Trophoblast cell (in vitro differentiated cells and primary cell): ENCODE measurements around the gene LINGO4.

Experiments used
- DNase-seq, 2 donors: peaks; one replicate each; pipeline ENCODE4 v3.0.0-alpha.2; 2016
- H2AFZ ChIP-seq: 2 replicates; pipeline ENCODE4 v1.6.1; 2013; ENCODE audit warnings: low read length, moderate library complexity, mild to moderate bottlenecking; ENCODE audit not compliant: insufficient read depth, poor library complexity
- H2AK5ac ChIP-seq: 2 replicates; pipeline ENCODE4 v1.6.1; 2013; ENCODE audit warnings: mild to moderate bottlenecking, low read length
- H2BK120ac ChIP-seq: 2 replicates; pipeline ENCODE4 v1.6.1; 2013; ENCODE audit warnings: low read length, mild to moderate bottlenecking, moderate library complexity; ENCODE audit not compliant: insufficient read depth, poor library complexity
- H2BK12ac ChIP-seq: 2 replicates; pipeline ENCODE4 v1.6.1; 2013; ENCODE audit warnings: mild to moderate bottlenecking, low read length, moderate library complexity
- H2BK5ac ChIP-seq: 2 replicates; pipeline ENCODE4 v1.6.1; 2013; ENCODE audit warnings: low read length, low read depth, moderate library complexity, mild to moderate bottlenecking; ENCODE audit not compliant: poor library complexity
- H3K14ac ChIP-seq: 2 replicates; pipeline ENCODE4 v1.6.1; 2013; ENCODE audit warnings: mild to moderate bottlenecking, low read length
- H3K18ac ChIP-seq: 2 replicates; pipeline ENCODE4 v1.6.1; 2013; ENCODE audit warnings: mild to moderate bottlenecking, low read length
- H3K23ac ChIP-seq: 2 replicates; pipeline ENCODE4 v1.6.1; 2013; ENCODE audit warnings: low read length
- H3K27ac ChIP-seq: 2 replicates; pipeline ENCODE4 v1.5.1; 2013; ENCODE audit warnings: low read depth, mild to moderate bottlenecking, inconsistent platforms, low read length, moderate library complexity
- H3K27me3 ChIP-seq: 2 replicates; pipeline ENCODE4 v1.6.1; 2013; ENCODE audit warnings: inconsistent platforms, mild to moderate bottlenecking, low read length, moderate library complexity; ENCODE audit not compliant: insufficient read depth
- H3K36me3 ChIP-seq, 2 experiments: 1 replicate in 1 of 2; 2 replicates in 1 of 2; pipeline ENCODE4 v1.6.1; 2013; ENCODE audit warnings: low read length in 2 of 2, mild to moderate bottlenecking in 2 of 2, moderate library complexity in 1 of 2; ENCODE audit not compliant: insufficient read depth in 2 of 2, control insufficient read depth in 1 of 2
- H3K4ac ChIP-seq: 2 replicates; pipeline ENCODE4 v1.6.1; 2013; ENCODE audit warnings: low read depth, mild to moderate bottlenecking, low read length, moderate library complexity
- H3K4me1 ChIP-seq, 2 experiments: 1 replicate in 1 of 2; 2 replicates in 1 of 2; pipeline ENCODE4 v1.6.1; 2013; ENCODE audit warnings: low read length in 2 of 2, mild to moderate bottlenecking in 2 of 2, moderate library complexity in 1 of 2; ENCODE audit not compliant: insufficient read depth in 2 of 2, control insufficient read depth in 1 of 2
- H3K4me2 ChIP-seq: 2 replicates; pipeline ENCODE4 v1.6.1; 2013; ENCODE audit warnings: inconsistent platforms, mild to moderate bottlenecking, low read length, moderate library complexity
- H3K4me3 ChIP-seq: 2 replicates; pipeline ENCODE4 v1.5.1; 2013; ENCODE audit warnings: mild to moderate bottlenecking, low read depth, low read length, inconsistent platforms
- H3K79me1 ChIP-seq: one replicate; pipeline ENCODE4 v1.6.1; 2013; ENCODE audit warnings: low read length
- H3K79me2 ChIP-seq: 2 replicates; pipeline ENCODE4 v1.6.1; 2013; ENCODE audit warnings: low read length, mild to moderate bottlenecking; ENCODE audit not compliant: control insufficient read depth, insufficient read depth, poor library complexity
- H3K9ac ChIP-seq: 2 replicates; pipeline ENCODE4 v1.6.1; 2013; ENCODE audit warnings: mild to moderate bottlenecking, low read length
- H3K9me3 ChIP-seq: 2 replicates; pipeline ENCODE4 v1.6.1; 2013; ENCODE audit warnings: low read depth, mild to moderate bottlenecking, control low read depth, inconsistent platforms, low read length; ENCODE audit not compliant: insufficient read depth
- H4K12ac ChIP-seq: 2 replicates; pipeline ENCODE4 v1.6.1; 2013; ENCODE audit warnings: low read depth, mild to moderate bottlenecking, low read length, moderate library complexity
- H4K8ac ChIP-seq: 2 replicates; pipeline ENCODE4 v1.6.1; 2013; ENCODE audit warnings: low read depth, mild to moderate bottlenecking, low read length, moderate library complexity
- H4K91ac ChIP-seq: one replicate; pipeline ENCODE4 v1.6.1; 2013; ENCODE audit warnings: low read depth, mild to moderate bottlenecking, low read length, moderate library complexity
- WGBS: extraction: QIAGEN DNeasy Blood & Tissue Kit; methylation state at CpG from one replicate; pipeline ENCODE4 v1.1.7; 2013; ENCODE audit warnings: missing lambda C conversion rate; ENCODE audit not compliant: insufficient read length, insufficient coverage; ENCODE audit errors: extremely low coverage; 5-methylcytosine and 5-hydroxymethylcytosine counted together

The LINGO4 gene

GRCh38 chr1:151820940-151821339 is 15.7 kb upstream of the LINGO4 start:
- Histone ChIP-seq H3K27me3 (no peaks in the 10 kb centered on the region), H3K9me3 (no peaks in the 10 kb centered on the region), H3K79me1 (no peaks in the 10 kb centered on the region), H3K4me3 (no peak overlapping the region), H3K18ac (no peak overlapping the region), H3K14ac (no peak overlapping the region), H2BK12ac (no peak overlapping the region), H3K4me2 (no peak overlapping the region), H4K91ac (no peak overlapping the region), H2AFZ (no peak overlapping the region), H3K9ac (no peak overlapping the region), H3K4ac (no peak overlapping the region), H3K79me2 (no peaks in the 10 kb centered on the region), H2BK120ac (no peak overlapping the region), H4K8ac (no peak overlapping the region), H2AK5ac (no peak overlapping the region), H4K12ac (no peak overlapping the region), H3K27ac (no peak overlapping the region), H3K23ac (no peak overlapping the region), H3K4me1 (peaks cover 4 to 5% of the 10 kb centered on the region in 2 experiments), H2BK5ac (no peak overlapping the region), H3K36me3 (no peaks in the 10 kb centered on the region)
- DNase-seq = no peak
- no CpG with 5 or more reads among the region's 2 CpGs for WGBS

DNA sequence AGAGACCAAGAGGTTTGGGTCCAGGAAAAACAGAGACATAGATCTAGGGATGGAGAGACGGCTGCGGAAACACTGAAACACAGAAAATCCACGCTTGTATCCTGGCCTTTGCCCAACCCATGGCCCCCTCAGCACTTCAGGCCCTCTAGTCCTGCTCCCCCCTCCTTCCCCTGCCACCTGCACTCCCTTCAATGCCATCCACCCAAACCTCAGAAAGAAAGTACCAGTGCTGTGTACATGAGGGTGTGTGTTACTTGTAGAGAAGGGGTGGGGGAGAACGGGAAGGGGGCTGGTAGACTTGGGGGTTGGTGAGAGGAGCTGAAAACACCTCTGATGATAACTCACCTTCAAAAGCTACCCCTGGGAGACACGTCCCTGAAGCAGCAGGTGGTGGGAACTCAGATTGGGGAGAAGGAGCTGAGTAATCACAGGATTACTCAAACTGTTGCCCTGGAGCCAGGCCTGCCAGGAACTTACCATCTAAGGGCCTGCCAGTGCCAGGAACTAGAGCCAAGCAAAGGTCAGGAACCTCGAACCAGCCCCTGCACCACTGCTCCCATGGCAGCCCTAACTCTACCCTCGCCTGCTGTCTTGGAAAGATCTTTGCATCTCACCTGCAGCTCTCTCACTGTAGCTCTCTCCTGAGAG is 14.9 kb upstream of the LINGO4 start:
- Histone ChIP-seq H2AFZ (no peak overlapping the region), H3K18ac (no peak overlapping the region), H3K4me2 (no peak overlapping the region), H2BK120ac (no peak overlapping the region), H3K9me3 (no peaks in the 10 kb centered on the region), H3K79me2 (no peaks in the 10 kb centered on the region), H3K4me3 (no peak overlapping the region), H4K8ac (no peak overlapping the region), H3K14ac (no peak overlapping the region), H3K27me3 (no peaks in the 10 kb centered on the region), H2BK12ac (no peak overlapping the region), H3K36me3 (no peaks in the 10 kb centered on the region), H3K27ac (no peak overlapping the region), H3K79me1 (no peaks in the 10 kb centered on the region), H4K12ac (no peak overlapping the region), H2AK5ac (no peak overlapping the region), H3K4me1 (peaks cover 4 to 5% of the 10 kb centered on the region in 2 experiments), H4K91ac (no peak overlapping the region), H3K9ac (no peak overlapping the region), H2BK5ac (no peak overlapping the region), H3K23ac (no peak overlapping the region), H3K4ac (no peak overlapping the region)
- no peak for DNase-seq
- no CpG with 5 or more reads among the region's 7 CpGs for WGBS

DNA sequence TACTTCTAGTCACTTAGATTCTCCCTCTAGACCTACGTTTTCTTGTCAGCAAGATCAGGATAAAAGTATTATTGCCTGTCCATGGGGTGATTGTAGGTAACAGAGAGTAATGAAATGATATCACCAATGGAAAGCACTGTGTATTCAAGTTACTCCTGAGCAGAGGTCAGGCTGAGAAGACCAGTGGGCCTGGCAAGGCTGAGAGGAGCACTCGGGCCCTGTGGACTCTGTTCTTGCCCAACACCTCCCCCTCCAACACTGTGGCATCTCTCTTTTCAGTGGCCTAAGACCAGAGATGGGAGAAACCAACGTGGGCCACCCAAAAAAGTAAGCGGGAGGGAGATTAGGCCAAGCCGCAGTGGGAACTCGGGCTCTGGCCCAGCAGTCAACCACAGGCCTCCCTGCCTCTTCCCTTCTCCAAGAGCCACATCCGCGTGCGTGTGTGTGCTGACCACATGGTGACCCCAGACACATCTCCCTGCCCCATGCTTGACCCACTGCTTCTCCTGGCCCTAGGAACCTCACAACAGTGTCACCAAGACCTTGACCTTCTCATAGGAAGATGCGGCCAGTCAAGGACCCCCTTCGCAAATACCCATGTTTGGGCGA is 14.1 kb upstream of the LINGO4 start:
- no CpG with 5 or more reads among the region's 12 CpGs for WGBS
- Histone ChIP-seq H3K9me3 (no peaks in the 10 kb centered on the region), H3K23ac (no peak overlapping the region), H3K4me2 (no peak overlapping the region), H2BK12ac (no peak overlapping the region), H3K79me1 (no peaks in the 10 kb centered on the region), H2AFZ (no peak overlapping the region), H3K27ac (no peak overlapping the region), H2BK5ac (no peak overlapping the region), H3K4me3 (no peak overlapping the region), H4K12ac (no peak overlapping the region), H2AK5ac (no peak overlapping the region), H3K9ac (no peak overlapping the region), H4K8ac (no peak overlapping the region), H4K91ac (no peak overlapping the region), H3K27me3 (no peaks in the 10 kb centered on the region), H3K18ac (no peak overlapping the region), H3K79me2 (no peaks in the 10 kb centered on the region), H3K4ac (no peak overlapping the region), H2BK120ac (no peak overlapping the region), H3K4me1 (peaks cover 4 to 5% of the 10 kb centered on the region in 2 experiments), H3K36me3 (no peaks in the 10 kb centered on the region), H3K14ac (no peak overlapping the region)
- no peak for DNase-seq

- Histone ChIP-seq H3K36me3 (no peaks in the 10 kb centered on the region), H4K91ac (no peak overlapping the region), H3K9me3 (no peaks in the 10 kb centered on the region), H3K4me1 (peaks cover 0 to under 1% of the 10 kb centered on the region in 2 experiments), H3K23ac (no peak overlapping the region), H2AFZ (no peak overlapping the region), H2BK120ac (no peak overlapping the region), H2BK12ac (no peak overlapping the region), H3K14ac (no peak overlapping the region), H3K4me3 (no peak overlapping the region), H3K4ac (no peak overlapping the region), H3K79me2 (no peaks in the 10 kb centered on the region), H3K79me1 (no peaks in the 10 kb centered on the region), H3K4me2 (no peak overlapping the region), H3K9ac (no peak overlapping the region), H2BK5ac (no peak overlapping the region), H4K8ac (no peak overlapping the region), H4K12ac (no peak overlapping the region), H3K18ac (no peak overlapping the region), H2AK5ac (no peak overlapping the region), H3K27me3 (no peaks in the 10 kb centered on the region), H3K27ac (no peak overlapping the region)
- no peak for DNase-seq
- no CpG with 5 or more reads among the region's 7 CpGs for WGBS
Measured at GRCh38 chr1:151817353-151817730, 12.1 kb upstream of the LINGO4 start.
